Liver (tissue), 9 donors: Measurements from ENCODE around the gene SYT6. TPM values are rescaled to one million over a fixed set of nuclear protein-coding genes. Genes with fewer than 3 reads are reported as not detected.

ENCODE experiments used
- DNase-seq: peaks from one replicate; pipeline ENCODE4 v3.0.0-alpha.2; 2017; ENCODE audit warnings: low spot score
- H3K27ac ChIP-seq, 2 donors: one replicate each; pipeline ENCODE4 v1.7.0; 2013; ENCODE audit warnings: inconsistent platforms in 2 of 2, low read length in 2 of 2, control low read depth in 1 of 2, low read depth in 1 of 2, mild to moderate bottlenecking in 1 of 2
- H3K27me3 ChIP-seq, 4 donors: one replicate each; pipeline versions ENCODE4 v1.6.1 to v1.7.0; 2013; ENCODE audit warnings: low read length in 3 of 4, inconsistent platforms in 1 of 4, mild to moderate bottlenecking in 1 of 4, moderate library complexity in 1 of 4; ENCODE audit not compliant: control insufficient read depth in 4 of 4, insufficient read depth in 4 of 4
- H3K36me3 ChIP-seq, 4 donors: one replicate each; pipeline versions ENCODE4 v1.6.1 to v1.7.0; 2013; ENCODE audit warnings: low read length in 3 of 4, mild to moderate bottlenecking in 3 of 4, low read depth in 1 of 4, moderate library complexity in 1 of 4; ENCODE audit not compliant: control insufficient read depth in 4 of 4, insufficient read depth in 3 of 4
- H3K4me1 ChIP-seq, 4 donors: one replicate each; pipeline versions ENCODE4 v1.6.1 to v1.7.0; 2013; ENCODE audit warnings: low read length in 3 of 4, mild to moderate bottlenecking in 3 of 4, moderate library complexity in 1 of 4; ENCODE audit not compliant: control insufficient read depth in 4 of 4, insufficient read depth in 4 of 4
- H3K4me3 ChIP-seq, 3 donors: one replicate each; pipeline versions ENCODE4 v1.6.1 to v1.7.0; 2013; ENCODE audit warnings: low read length in 3 of 3, control low read depth in 1 of 3, low read depth in 1 of 3, mild to moderate bottlenecking in 1 of 3
- H3K9ac ChIP-seq, 2 donors: one replicate each; pipeline ENCODE4 v1.7.0; 2013; ENCODE audit warnings: low read length in 2 of 2, mild to moderate bottlenecking in 2 of 2, moderate library complexity in 2 of 2, control low read depth in 1 of 2, low read depth in 1 of 2
- H3K9me3 ChIP-seq, 4 donors: one replicate each; pipeline versions ENCODE4 v1.6.1 to v1.7.0; 2013; ENCODE audit warnings: low read length in 3 of 4; ENCODE audit not compliant: control insufficient read depth in 4 of 4
- EGR1 ChIP-seq, 2 donors: IDR thresholded peaks; 2 replicates each; pipeline ENCODE4 v1.6.1; 2016 to 2018; ENCODE audit warnings: antibody characterized with exemption in 2 of 2, low read depth in 2 of 2
- FOXA1 ChIP-seq: IDR thresholded peaks from 2 replicates; pipeline ENCODE4 v1.6.1; 2016; ENCODE audit warnings: antibody characterized with exemption
- FOXA2 ChIP-seq: IDR thresholded peaks from 2 replicates; pipeline ENCODE4 v1.6.1; 2016; ENCODE audit warnings: antibody characterized with exemption
- GABPA ChIP-seq, 2 donors: IDR thresholded peaks in 1 of 2; conservative IDR thresholded peaks in 1 of 2; 2 replicates each; pipeline ENCODE4 v1.6.1; 2016; ENCODE audit warnings: antibody characterized with exemption in 2 of 2, mild to moderate bottlenecking in 1 of 2, moderate library complexity in 1 of 2
- HNF4A ChIP-seq, 2 donors: conservative IDR thresholded peaks; 2 replicates each; pipeline ENCODE4 v1.6.1; 2016; ENCODE audit warnings: antibody characterized with exemption in 2 of 2, mild to moderate bottlenecking in 2 of 2
- HNF4G ChIP-seq: IDR thresholded peaks from 2 replicates; pipeline ENCODE4 v1.6.1; 2016; ENCODE audit warnings: antibody characterized with exemption
- JUND ChIP-seq, 2 donors: IDR thresholded peaks; 2 replicates each; pipeline ENCODE4 v1.6.1; 2016; ENCODE audit warnings: antibody characterized with exemption in 2 of 2
- NR2F2 ChIP-seq: IDR thresholded peaks from 2 replicates; pipeline ENCODE4 v1.6.1; 2016; ENCODE audit warnings: antibody characterized with exemption
- RAD21 ChIP-seq, 2 donors: IDR thresholded peaks; 2 replicates each; pipeline ENCODE4 v1.6.1; 2016; ENCODE audit warnings: antibody characterized with exemption in 2 of 2, mild to moderate bottlenecking in 2 of 2
- RXRA ChIP-seq, 2 donors: IDR thresholded peaks; 2 replicates each; pipeline ENCODE4 v1.6.1; 2017 to 2018; ENCODE audit warnings: antibody characterized with exemption in 2 of 2, mild to moderate bottlenecking in 1 of 2
- SP1 ChIP-seq: IDR thresholded peaks from 2 replicates; pipeline ENCODE4 v1.6.1; 2018; ENCODE audit warnings: antibody characterized with exemption, mild to moderate bottlenecking
- TAF1 ChIP-seq: conservative IDR thresholded peaks from 2 replicates; pipeline ENCODE4 v1.6.1; 2016; ENCODE audit warnings: antibody characterized with exemption, mild to moderate bottlenecking
- YY1 ChIP-seq: IDR thresholded peaks from 2 replicates; pipeline ENCODE4 v1.6.1; 2016; ENCODE audit warnings: antibody characterized with exemption, mild to moderate bottlenecking
- polyA plus RNA-seq, 2 donors: library from polyadenylated mRNA; stranded (reverse) in 1 of 2; unstranded in 1 of 2; fragments of 200-250 nt in 1 of 2; fragments of >200 nt in 1 of 2; fragmentation: Nextera tagmentation in 1 of 2; extraction: Ambion mirVana in 1 of 2; gene quantifications; one replicate each; pipeline versions ENCODE4 v1.2.1 to v1.2.3, GENCODE V29; 2013 to 2015
- total RNA-seq, 2 donors: library from RNA; depleted of rRNA; stranded (reverse); fragments of >200 nt; gene quantifications; one replicate each; pipeline ENCODE4 v1.2.3, GENCODE V29; 2014
- TF ChIP-seq, protein P1 (sequence below): IDR thresholded peaks from 2 replicates; pipeline ENCODE4 v1.6.1; 2016; ENCODE audit warnings: antibody characterized with exemption
- TF ChIP-seq, protein P2 (sequence below): IDR thresholded peaks from 2 replicates; pipeline ENCODE4 v1.6.1; 2016; ENCODE audit warnings: antibody characterized with exemption
- TF ChIP-seq, protein P3 (sequence below): fragments of 150-350 bp; IDR thresholded peaks from 2 replicates; pipeline ENCODE4 v1.5.1; 2017; ENCODE audit warnings: improper control_type of control experiment, low read depth, low read length; ENCODE audit not compliant: missing input control
- TF ChIP-seq, protein P4 (sequence below): IDR thresholded peaks from 2 replicates; pipeline ENCODE4 v1.6.1; 2016; ENCODE audit warnings: antibody characterized with exemption
- TF ChIP-seq, protein P5 (sequence below): IDR thresholded peaks from 2 replicates; pipeline ENCODE4 v1.6.1; 2016; ENCODE audit warnings: antibody characterized with exemption, mild to moderate bottlenecking
- donor health status: healthy.
- donor health status: healthy.
- donor health status: healthy.
- donor health status: healthy.
- donor health status: healthy.

The SYT6 gene
- total and polyA plus RNA-seq, 4 donors = under 0.01 to 0.17 TPM; not detected in 2

DNA sequence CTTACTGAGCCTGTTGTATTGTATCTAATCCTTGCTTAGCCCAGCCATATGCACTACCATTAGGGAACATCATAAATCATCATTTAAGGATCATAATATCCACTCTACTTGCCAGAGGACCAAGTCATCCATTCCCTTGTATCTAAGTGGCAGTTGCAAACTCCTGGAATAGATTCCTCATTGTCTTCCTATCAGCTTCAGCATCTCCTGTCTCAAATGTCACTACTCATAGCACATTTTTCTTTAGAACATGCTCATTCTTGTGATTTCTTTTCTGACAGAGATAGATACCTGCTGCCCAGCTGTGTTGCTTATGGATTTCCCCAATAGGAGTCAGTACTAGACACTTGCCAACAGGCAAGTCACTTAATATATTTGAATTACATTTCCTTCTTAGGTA, 90.1 kb downstream of the SYT6 start:
- Histone ChIP-seq H3K4me1 (no peaks in the 10 kb centered on the region), H3K36me3 (no peaks in the 10 kb centered on the region), H3K27ac (no peak overlapping the region), H3K9me3 (no peaks in the 10 kb centered on the region), H3K9ac (no peak overlapping the region), H3K4me3 (no peak overlapping the region), H3K27me3 (no peaks in the 10 kb centered on the region)
- no peak for DNase-seq
- TF ChIP-seq TAF1 (no peak), FOXA1 (no peak), SP1 (no peak), HNF4A (conservative IDR thresholded peaks at IDR 0.05) (no peak), NR2F2 (no peak), HNF4G (no peak), RAD21 (IDR thresholded peaks at IDR 0.05) (no peak), YY1 (no peak), EGR1 (IDR thresholded peaks at IDR 0.05; ENCODE audit: low read depth in 2 of 2) (no peak), JUND (IDR thresholded peaks at IDR 0.05) (no peak), GABPA (IDR thresholded peaks at IDR 0.05 in 1 of 2, conservative IDR thresholded peaks at IDR 0.05 in 1 of 2) (no peak), FOXA2 (no peak), RXRA (IDR thresholded peaks at IDR 0.05) (no peak)
- TF ChIP-seq, protein P1, sequence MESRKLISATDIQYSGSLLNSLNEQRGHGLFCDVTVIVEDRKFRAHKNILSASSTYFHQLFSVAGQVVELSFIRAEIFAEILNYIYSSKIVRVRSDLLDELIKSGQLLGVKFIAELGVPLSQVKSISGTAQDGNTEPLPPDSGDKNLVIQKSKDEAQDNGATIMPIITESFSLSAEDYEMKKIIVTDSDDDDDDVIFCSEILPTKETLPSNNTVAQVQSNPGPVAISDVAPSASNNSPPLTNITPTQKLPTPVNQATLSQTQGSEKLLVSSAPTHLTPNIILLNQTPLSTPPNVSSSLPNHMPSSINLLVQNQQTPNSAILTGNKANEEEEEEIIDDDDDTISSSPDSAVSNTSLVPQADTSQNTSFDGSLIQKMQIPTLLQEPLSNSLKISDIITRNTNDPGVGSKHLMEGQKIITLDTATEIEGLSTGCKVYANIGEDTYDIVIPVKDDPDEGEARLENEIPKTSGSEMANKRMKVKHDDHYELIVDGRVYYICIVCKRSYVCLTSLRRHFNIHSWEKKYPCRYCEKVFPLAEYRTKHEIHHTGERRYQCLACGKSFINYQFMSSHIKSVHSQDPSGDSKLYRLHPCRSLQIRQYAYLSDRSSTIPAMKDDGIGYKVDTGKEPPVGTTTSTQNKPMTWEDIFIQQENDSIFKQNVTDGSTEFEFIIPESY = no peak
- TF ChIP-seq, protein P2, sequence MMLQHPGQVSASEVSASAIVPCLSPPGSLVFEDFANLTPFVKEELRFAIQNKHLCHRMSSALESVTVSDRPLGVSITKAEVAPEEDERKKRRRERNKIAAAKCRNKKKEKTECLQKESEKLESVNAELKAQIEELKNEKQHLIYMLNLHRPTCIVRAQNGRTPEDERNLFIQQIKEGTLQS = no peak
- TF ChIP-seq, protein P3, sequence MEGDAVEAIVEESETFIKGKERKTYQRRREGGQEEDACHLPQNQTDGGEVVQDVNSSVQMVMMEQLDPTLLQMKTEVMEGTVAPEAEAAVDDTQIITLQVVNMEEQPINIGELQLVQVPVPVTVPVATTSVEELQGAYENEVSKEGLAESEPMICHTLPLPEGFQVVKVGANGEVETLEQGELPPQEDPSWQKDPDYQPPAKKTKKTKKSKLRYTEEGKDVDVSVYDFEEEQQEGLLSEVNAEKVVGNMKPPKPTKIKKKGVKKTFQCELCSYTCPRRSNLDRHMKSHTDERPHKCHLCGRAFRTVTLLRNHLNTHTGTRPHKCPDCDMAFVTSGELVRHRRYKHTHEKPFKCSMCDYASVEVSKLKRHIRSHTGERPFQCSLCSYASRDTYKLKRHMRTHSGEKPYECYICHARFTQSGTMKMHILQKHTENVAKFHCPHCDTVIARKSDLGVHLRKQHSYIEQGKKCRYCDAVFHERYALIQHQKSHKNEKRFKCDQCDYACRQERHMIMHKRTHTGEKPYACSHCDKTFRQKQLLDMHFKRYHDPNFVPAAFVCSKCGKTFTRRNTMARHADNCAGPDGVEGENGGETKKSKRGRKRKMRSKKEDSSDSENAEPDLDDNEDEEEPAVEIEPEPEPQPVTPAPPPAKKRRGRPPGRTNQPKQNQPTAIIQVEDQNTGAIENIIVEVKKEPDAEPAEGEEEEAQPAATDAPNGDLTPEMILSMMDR = no peak
- TF ChIP-seq, protein P4, sequence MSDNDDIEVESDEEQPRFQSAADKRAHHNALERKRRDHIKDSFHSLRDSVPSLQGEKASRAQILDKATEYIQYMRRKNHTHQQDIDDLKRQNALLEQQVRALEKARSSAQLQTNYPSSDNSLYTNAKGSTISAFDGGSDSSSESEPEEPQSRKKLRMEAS = no peak
- TF ChIP-seq, protein P5, sequence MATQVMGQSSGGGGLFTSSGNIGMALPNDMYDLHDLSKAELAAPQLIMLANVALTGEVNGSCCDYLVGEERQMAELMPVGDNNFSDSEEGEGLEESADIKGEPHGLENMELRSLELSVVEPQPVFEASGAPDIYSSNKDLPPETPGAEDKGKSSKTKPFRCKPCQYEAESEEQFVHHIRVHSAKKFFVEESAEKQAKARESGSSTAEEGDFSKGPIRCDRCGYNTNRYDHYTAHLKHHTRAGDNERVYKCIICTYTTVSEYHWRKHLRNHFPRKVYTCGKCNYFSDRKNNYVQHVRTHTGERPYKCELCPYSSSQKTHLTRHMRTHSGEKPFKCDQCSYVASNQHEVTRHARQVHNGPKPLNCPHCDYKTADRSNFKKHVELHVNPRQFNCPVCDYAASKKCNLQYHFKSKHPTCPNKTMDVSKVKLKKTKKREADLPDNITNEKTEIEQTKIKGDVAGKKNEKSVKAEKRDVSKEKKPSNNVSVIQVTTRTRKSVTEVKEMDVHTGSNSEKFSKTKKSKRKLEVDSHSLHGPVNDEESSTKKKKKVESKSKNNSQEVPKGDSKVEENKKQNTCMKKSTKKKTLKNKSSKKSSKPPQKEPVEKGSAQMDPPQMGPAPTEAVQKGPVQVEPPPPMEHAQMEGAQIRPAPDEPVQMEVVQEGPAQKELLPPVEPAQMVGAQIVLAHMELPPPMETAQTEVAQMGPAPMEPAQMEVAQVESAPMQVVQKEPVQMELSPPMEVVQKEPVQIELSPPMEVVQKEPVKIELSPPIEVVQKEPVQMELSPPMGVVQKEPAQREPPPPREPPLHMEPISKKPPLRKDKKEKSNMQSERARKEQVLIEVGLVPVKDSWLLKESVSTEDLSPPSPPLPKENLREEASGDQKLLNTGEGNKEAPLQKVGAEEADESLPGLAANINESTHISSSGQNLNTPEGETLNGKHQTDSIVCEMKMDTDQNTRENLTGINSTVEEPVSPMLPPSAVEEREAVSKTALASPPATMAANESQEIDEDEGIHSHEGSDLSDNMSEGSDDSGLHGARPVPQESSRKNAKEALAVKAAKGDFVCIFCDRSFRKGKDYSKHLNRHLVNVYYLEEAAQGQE = no peak
